Neural cell (in vitro differentiated cells): Measurements from ENCODE around the gene POLR1C.

Source experiments
- EP300 ChIP-seq: fragments of 450-650 bp; conservative IDR thresholded peaks from 2 replicates; pipeline ENCODE4 v1.6.1; 2014; ENCODE audit warnings: antibody characterized with exemption, mild to moderate bottlenecking, moderate library complexity; ENCODE audit not compliant: poor library complexity, severe bottlenecking
- EZH2 ChIP-seq: fragments of 200-600, 300-800 bp; shearing (Covaris generic), sonication (generic); IDR thresholded peaks from 2 replicates; pipeline ENCODE4 v1.6.1; 2014; ENCODE audit warnings: antibody characterized with exemption, low read length, borderline replicate concordance, mild to moderate bottlenecking; ENCODE audit not compliant: insufficient read depth, poor library complexity, severe bottlenecking
- MXI1 ChIP-seq: fragments of 450-650 bp; conservative IDR thresholded peaks from 2 replicates; pipeline ENCODE4 v1.6.1; 2014; ENCODE audit warnings: antibody characterized with exemption, mild to moderate bottlenecking; ENCODE audit not compliant: poor library complexity, severe bottlenecking
- POLR2AphosphoS5 ChIP-seq: IDR thresholded peaks from 2 replicates; pipeline ENCODE4 v1.6.1; 2012
- RAD21 ChIP-seq: fragments of 450-650 bp; conservative IDR thresholded peaks from 2 replicates; pipeline ENCODE4 v1.6.1; 2014; ENCODE audit warnings: antibody characterized with exemption, mild to moderate bottlenecking, moderate library complexity
- SMC3 ChIP-seq: fragments of 450-650 bp; conservative IDR thresholded peaks from 2 replicates; pipeline ENCODE4 v1.6.1; 2014; ENCODE audit warnings: antibody characterized with exemption, mild to moderate bottlenecking, moderate library complexity; ENCODE audit not compliant: poor library complexity
- TAF1 ChIP-seq: IDR thresholded peaks from 2 replicates; pipeline ENCODE4 v1.6.1; 2012; ENCODE audit warnings: low read depth
- TF ChIP-seq, protein P1 (sequence below): fragments of 450-650 bp; IDR thresholded peaks from 2 replicates; pipeline ENCODE4 v1.5.1; 2014; ENCODE audit warnings: antibody characterized with exemption, mild to moderate bottlenecking, moderate library complexity; ENCODE audit not compliant: poor library complexity, severe bottlenecking
- TF ChIP-seq, protein P2 (sequence below): IDR thresholded peaks from 2 replicates; pipeline ENCODE4 v1.6.1; 2012; ENCODE audit warnings: borderline replicate concordance

GRCh38 chr6:43515808-43516207 is 1.1 kb upstream of the POLR1C start:
- TF ChIP-seq, protein P1, sequence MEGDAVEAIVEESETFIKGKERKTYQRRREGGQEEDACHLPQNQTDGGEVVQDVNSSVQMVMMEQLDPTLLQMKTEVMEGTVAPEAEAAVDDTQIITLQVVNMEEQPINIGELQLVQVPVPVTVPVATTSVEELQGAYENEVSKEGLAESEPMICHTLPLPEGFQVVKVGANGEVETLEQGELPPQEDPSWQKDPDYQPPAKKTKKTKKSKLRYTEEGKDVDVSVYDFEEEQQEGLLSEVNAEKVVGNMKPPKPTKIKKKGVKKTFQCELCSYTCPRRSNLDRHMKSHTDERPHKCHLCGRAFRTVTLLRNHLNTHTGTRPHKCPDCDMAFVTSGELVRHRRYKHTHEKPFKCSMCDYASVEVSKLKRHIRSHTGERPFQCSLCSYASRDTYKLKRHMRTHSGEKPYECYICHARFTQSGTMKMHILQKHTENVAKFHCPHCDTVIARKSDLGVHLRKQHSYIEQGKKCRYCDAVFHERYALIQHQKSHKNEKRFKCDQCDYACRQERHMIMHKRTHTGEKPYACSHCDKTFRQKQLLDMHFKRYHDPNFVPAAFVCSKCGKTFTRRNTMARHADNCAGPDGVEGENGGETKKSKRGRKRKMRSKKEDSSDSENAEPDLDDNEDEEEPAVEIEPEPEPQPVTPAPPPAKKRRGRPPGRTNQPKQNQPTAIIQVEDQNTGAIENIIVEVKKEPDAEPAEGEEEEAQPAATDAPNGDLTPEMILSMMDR: no peak
- TF ChIP-seq MXI1 (no peak), EZH2 (no peak), SMC3 (no peak), POLR2AphosphoS5 (no peak), EP300 (no peak), TAF1 (no peak), RAD21 (no peak)
- TF ChIP-seq, protein P2, sequence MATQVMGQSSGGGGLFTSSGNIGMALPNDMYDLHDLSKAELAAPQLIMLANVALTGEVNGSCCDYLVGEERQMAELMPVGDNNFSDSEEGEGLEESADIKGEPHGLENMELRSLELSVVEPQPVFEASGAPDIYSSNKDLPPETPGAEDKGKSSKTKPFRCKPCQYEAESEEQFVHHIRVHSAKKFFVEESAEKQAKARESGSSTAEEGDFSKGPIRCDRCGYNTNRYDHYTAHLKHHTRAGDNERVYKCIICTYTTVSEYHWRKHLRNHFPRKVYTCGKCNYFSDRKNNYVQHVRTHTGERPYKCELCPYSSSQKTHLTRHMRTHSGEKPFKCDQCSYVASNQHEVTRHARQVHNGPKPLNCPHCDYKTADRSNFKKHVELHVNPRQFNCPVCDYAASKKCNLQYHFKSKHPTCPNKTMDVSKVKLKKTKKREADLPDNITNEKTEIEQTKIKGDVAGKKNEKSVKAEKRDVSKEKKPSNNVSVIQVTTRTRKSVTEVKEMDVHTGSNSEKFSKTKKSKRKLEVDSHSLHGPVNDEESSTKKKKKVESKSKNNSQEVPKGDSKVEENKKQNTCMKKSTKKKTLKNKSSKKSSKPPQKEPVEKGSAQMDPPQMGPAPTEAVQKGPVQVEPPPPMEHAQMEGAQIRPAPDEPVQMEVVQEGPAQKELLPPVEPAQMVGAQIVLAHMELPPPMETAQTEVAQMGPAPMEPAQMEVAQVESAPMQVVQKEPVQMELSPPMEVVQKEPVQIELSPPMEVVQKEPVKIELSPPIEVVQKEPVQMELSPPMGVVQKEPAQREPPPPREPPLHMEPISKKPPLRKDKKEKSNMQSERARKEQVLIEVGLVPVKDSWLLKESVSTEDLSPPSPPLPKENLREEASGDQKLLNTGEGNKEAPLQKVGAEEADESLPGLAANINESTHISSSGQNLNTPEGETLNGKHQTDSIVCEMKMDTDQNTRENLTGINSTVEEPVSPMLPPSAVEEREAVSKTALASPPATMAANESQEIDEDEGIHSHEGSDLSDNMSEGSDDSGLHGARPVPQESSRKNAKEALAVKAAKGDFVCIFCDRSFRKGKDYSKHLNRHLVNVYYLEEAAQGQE: no peak
